Epithelial cell of proximal tubule (primary cell): ENCODE measurements around the gene USP33. TPM values are rescaled to one million over a fixed set of nuclear protein-coding genes. Genes with fewer than 3 reads are reported as not detected.
"Not testable (repeated sequence)": the region's sequence is repeated elsewhere in the genome, so short reads cannot be mapped to it uniquely, and the experiment has no call there.

ENCODE experiments used
- DNase-seq: peaks from one replicate; pipeline ENCODE4 v3.0.0-alpha.2; 2011; ENCODE audit warnings: low read depth
- H3K4me3 ChIP-seq: 2 replicates; pipeline ENCODE4 v1.5.1; 2011; ENCODE audit warnings: low read depth, mild to moderate bottlenecking, low read length
- total RNA-seq: library from RNA; depleted of rRNA; stranded (reverse); fragments of >200 nt; gene quantifications from 2 replicates; pipeline ENCODE4 v1.2.3, GENCODE V29; 2015
- TF ChIP-seq, protein P1 (sequence below): conservative IDR thresholded peaks from 2 replicates; pipeline ENCODE4 v1.5.1; 2012; ENCODE audit warnings: low read depth, mild to moderate bottlenecking, low read length

The USP33 gene
- total RNA-seq, 1 donor from 2014 or later, result 44.1 TPM

DNA sequence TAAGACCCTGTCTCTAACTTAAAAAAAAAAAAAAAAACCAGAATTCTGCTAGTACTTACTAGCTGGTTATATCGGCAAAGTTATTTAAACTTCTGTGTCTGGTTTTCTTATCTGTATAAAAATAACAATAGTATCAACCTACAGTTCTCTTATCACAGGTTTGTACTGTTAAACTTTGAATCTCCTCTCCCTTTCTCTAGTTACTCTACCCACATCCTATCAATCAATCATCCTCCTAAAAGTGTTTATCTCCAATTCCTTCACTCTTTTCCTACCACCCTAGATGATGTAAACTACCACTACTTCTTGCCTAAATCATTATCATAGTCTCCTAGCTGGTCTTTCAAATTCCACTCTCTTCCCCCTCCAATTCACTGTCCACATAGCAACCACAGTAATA, 27.6 kb downstream of the USP33 start:
- TF ChIP-seq, protein P1, sequence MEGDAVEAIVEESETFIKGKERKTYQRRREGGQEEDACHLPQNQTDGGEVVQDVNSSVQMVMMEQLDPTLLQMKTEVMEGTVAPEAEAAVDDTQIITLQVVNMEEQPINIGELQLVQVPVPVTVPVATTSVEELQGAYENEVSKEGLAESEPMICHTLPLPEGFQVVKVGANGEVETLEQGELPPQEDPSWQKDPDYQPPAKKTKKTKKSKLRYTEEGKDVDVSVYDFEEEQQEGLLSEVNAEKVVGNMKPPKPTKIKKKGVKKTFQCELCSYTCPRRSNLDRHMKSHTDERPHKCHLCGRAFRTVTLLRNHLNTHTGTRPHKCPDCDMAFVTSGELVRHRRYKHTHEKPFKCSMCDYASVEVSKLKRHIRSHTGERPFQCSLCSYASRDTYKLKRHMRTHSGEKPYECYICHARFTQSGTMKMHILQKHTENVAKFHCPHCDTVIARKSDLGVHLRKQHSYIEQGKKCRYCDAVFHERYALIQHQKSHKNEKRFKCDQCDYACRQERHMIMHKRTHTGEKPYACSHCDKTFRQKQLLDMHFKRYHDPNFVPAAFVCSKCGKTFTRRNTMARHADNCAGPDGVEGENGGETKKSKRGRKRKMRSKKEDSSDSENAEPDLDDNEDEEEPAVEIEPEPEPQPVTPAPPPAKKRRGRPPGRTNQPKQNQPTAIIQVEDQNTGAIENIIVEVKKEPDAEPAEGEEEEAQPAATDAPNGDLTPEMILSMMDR, result no peak
- H3K4me3 ChIP-seq, result no peak overlapping the region
- no peak for DNase-seq

DNA sequence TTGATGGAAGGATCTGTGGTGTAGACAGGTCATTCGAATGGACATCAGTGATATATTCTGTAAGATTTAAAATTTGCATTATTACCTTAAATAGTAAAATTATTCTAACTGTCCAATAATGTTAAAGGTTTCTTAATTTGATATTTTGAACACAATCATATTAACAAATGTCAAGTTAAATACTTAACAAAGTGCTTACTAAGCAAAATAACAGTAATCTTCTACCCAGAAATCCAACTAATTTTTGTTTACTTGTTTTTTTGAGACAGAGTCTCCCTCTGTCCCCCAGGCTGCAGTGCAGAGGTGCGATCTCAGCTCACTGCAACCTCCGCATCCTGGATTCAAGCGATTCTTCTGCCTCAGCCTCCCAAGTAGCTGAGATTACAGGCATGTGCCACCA, 33.9 kb downstream of the USP33 start:
- DNase-seq, result no peak
- H3K4me3 ChIP-seq, result no peak overlapping the region

GRCh38 chr1:77718181-77718580, 41.5 kb downstream of the USP33 start:
- DNase-seq, result no peak
- no peak overlapping the region for H3K4me3 ChIP-seq
- TF ChIP-seq, protein P1, result no peak

More for the DNA sequence above, 33.9 kb downstream of the USP33 start:
- TF ChIP-seq, protein P1, result no peak

DNA sequence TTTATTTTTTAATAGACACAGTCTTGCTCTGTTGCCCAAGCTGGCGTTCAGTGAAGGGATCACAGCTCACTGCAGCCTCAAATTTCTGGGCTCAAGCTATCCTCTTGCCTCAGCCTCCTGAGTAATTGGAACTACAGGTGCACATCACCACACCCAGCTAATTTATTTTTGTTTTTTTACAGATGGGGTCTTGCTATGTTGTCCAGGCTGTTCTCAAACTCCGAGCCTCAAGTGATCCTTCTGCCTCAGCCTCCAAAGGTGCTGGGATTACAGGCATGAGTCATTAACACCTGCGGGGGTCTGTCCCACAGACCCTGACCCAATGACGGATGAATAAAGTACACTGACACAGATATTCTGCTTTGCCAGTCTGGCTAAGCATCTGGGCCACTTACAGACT, 43.6 kb downstream of the USP33 start:
- H3K4me3 ChIP-seq, result no peak overlapping the region
- DNase-seq, result no peak
- TF ChIP-seq, protein P1, result no peak

GRCh38 chr1:77709727-77710126, 49.9 kb downstream of the USP33 start:
- no peak overlapping the region for H3K4me3 ChIP-seq
- TF ChIP-seq, protein P1, result no peak
- DNase-seq, result no peak

DNA sequence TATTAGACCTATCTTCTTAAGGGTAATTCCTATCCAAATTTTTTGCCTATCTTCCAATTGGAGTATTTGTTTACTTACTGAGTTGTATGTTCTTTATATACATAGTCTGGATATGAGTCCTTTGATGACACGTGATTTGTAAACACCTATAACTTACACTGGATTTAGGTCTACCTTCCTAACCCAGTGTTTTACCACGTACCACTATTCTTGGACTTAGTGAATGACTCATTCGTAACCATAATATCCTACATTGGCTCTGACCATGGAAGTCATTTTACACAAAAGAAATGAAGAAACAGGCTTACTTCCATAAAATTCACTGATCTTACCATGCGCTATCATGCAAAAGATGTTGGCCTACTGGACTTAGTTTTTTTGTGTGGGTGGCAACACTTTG, 53.3 kb downstream of the USP33 start:
- no peak for DNase-seq
- no peak overlapping the region for H3K4me3 ChIP-seq
- TF ChIP-seq, protein P1, result no peak

- no peak overlapping the region for H3K4me3 ChIP-seq
- DNase-seq, result no peak
- TF ChIP-seq, protein P1, result no peak
These were observed 54.9 kb downstream of the USP33 start for GRCh38 chr1:77704736-77705135.

DNA sequence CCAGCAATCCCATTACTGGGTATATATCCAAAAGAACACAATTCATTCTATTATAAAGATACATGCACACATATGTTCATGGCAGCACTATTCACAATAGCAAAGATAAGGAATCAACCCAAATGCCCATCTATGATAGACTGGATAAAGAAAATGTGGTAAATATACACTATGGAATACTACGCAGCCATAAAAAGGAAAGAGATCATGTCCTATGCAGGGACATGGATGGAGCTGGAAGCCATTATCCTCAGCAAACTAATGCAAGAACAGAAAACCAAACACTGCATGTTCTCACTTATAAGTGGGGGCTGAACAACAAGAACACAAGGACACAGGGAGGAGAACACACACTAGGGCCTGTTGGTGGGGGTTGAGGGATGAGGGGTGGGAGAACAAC, 60.0 kb downstream of the USP33 start:
- not testable (repeated sequence) for H3K4me3 ChIP-seq, DNase-seq
